Embryonic facial prominence (tissue), 1 donor: ENCODE data around the gene PEX5L.

Source experiments
- DNase-seq: peaks from one replicate; pipeline ENCODE4 v3.0.0-alpha.2; 2016; ENCODE audit errors: extremely low spot score

The PEX5L gene

DNA sequence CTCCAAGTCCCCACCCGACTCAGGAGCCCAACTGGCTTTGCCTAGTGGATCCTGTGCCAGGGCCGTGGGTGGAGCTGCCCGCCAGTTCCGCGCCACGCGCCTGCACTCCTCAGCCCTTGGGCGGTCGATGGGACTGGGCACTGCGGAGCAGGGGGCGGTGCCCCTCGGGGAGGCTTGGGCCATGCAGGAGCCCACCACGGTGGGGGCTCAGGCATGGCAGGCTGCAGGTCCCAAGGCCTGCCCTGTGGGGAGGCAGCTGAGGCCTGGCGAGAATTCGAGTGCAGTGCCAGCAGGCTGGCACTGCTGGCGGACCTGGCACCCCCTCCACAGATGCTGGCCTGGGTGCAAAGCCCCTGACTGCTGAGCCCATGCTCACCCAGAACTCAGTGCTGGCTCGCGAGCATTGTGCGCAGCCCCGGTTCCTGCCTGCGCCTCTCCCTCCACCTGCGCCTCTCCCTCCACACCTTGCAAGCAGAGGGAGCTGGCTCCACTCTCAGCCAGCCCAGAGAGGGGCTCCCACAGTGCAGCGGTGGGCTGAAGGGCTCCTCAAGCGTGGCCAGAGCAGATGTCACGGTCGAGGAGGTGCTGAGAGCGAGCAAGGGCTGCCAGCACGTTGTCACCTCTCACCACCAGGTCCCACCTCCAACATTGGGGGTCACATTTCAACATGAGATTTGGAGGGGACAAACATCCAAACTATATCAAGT is 261.2 kb downstream of the PEX5L start:
- no peak for DNase-seq

GRCh38 chr3:179772297-179772696 is 264.4 kb downstream of the PEX5L start:
- no peak for DNase-seq

DNA sequence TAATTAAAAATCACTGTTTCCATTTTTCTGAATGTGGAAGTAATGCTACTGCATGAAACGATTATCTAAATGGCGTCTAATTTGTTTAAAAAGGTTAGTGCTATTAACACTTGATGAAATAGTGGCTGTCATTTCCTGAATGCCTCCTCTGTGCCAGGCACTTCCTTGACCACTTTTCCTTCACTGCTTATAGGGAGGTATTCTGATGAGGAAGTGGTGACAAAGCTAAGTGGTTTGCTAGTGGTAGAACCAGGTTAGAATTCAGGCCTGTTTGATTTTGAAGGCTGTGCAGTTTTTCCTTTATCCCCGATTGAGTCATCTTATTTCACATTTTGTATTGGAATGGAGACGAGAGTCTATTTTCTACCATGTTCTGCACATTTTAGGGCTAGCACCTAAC is 264.9 kb downstream of the PEX5L start:
- DNase-seq, result no peak

- DNase-seq, result no peak
Measured at GRCh38 chr3:179769411-179770247, 267.1 kb downstream of the PEX5L start.

DNA sequence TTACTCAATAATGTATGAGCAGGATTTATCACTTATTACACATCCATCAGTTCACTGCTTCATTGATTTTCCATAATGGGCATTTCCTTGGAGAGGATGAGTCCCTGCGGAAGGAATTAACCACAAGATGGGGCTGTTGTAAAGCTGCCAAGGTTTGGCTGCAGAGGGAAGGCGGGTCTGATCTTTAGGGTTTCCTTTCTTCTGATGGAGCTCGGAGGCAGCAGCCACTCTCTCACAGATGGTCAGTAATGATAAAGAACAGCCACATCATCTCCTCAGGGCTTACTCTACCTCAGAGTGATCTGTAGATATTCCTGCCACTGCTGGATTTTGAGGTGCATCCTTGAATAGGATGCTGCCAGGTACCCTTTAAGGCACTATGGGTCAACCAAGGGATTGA is 268.7 kb downstream of the PEX5L start:
- no peak for DNase-seq

- no peak for DNase-seq
Measured at GRCh38 chr3:179766416-179767133, 270.2 kb downstream of the PEX5L start.

GRCh38 chr3:179765396-179765795 is 271.3 kb downstream of the PEX5L start:
- DNase-seq, result no peak

DNA sequence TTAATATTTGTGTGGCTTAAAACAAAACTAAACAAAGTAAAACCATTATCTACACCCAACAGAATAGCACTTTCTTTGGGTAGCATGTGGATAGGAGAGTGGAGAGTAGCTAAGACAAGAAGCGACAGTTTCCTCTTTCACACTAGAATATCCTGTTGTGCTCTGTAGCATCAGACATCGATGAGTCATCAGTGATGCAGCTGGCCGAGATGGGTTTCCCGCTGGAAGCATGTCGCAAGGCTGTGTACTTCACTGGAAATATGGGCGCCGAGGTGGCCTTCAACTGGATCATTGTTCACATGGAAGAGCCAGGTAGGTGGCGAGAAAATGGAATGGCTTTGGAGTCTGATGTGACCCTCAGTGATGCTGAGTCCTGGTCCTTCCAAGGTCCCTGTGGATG is 275.8 kb downstream of the PEX5L start:
- no peak for DNase-seq

- no peak for DNase-seq
Measured at GRCh38 chr3:179750720-179751328, 285.9 kb downstream of the PEX5L start.

GRCh38 chr3:179745716-179746115 is 291.0 kb downstream of the PEX5L start:
- DNase-seq, result no peak

DNA sequence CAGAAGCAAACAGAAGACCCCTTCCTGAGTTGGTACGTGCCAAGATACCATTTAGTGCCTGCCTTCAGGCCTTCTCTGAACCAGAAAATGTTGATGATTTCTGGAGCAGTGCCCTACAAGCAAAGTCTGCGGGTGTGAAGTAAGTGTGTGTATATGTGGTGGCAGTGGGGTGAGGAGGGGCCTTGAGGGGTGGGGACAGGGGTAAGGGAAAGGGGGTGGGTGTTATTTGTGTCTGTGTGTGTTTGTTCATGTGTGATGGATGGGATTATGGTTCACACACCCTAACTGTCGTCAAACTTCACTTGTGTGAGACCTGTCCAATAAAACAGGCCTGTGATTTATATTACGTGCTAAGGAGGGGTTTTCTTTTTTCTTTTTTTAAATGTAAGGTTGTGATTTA is 291.7 kb downstream of the PEX5L start:
- DNase-seq, result no peak
